Tibial nerve (tissue), 4 donors: ENCODE results near the gene SLC4A1AP. TPM values are rescaled to one million over a fixed set of nuclear protein-coding genes. Genes with fewer than 3 reads are reported as not detected.

ENCODE experiments used
- DNase-seq, 2 donors: peaks; one replicate each; pipeline ENCODE4 v3.0.0-alpha.2; 2019; ENCODE audit warnings: low spot score in 2 of 2
- H3K27ac ChIP-seq, 4 donors: fragments of 200-600 bp; sonication (generic) in 3 of 4; one replicate each; pipeline ENCODE4 v1.5.1; 2017 to 2019; ENCODE audit warnings: mild to moderate bottlenecking in 1 of 4
- H3K27me3 ChIP-seq, 2 donors: fragments of 200-600 bp; sonication (generic) in 1 of 2; one replicate each; pipeline versions ENCODE4 v1.5.1 to v1.6.0; 2017 to 2019
- H3K36me3 ChIP-seq, 3 donors: fragments of 200-600 bp; sonication (generic); one replicate each; pipeline ENCODE4 v1.5.1; 2018 to 2019
- H3K4me1 ChIP-seq, 4 donors: fragments of 200-600 bp; sonication (generic) in 3 of 4; one replicate each; pipeline ENCODE4 v1.5.1; 2017 to 2019
- H3K4me3 ChIP-seq, 4 donors: fragments of 200-600 bp; sonication (generic) in 3 of 4; one replicate each; pipeline ENCODE4 v1.5.1; 2017 to 2019; ENCODE audit warnings: mild to moderate bottlenecking in 1 of 4, moderate library complexity in 1 of 4
- H3K9me3 ChIP-seq, 4 donors: fragments of 200-600 bp; sonication (generic) in 3 of 4; one replicate each; pipeline ENCODE4 v1.5.1; 2017 to 2019
- CTCF ChIP-seq, 5 experiments: fragments of 200-600 bp in 3 of 5; fragments of 450-650 bp in 2 of 5; sonication (generic) in 3 of 5; IDR thresholded peaks; one replicate each; pipeline ENCODE4 v1.5.1; 2016 to 2019; ENCODE audit warnings: antibody characterized with exemption in 5 of 5, mild to moderate bottlenecking in 3 of 5, moderate library complexity in 2 of 5
- EP300 ChIP-seq, 2 donors: sonication (generic); formaldehyde crosslinking; IDR thresholded peaks; one replicate each; pipeline ENCODE4 v1.6.1; 2017; ENCODE audit warnings: antibody characterized with exemption in 2 of 2, mild to moderate bottlenecking in 1 of 2
- POLR2A ChIP-seq, 2 donors: fragments of 450-650 bp; IDR thresholded peaks; one replicate each; pipeline ENCODE4 v1.6.1; 2017; ENCODE audit warnings: antibody characterized with exemption in 2 of 2, mild to moderate bottlenecking in 2 of 2, moderate library complexity in 2 of 2
- WGBS, 2 donors: methylation state at CpG; one replicate each; pipeline ENCODE4 v1.1.5; 2018; 5-methylcytosine and 5-hydroxymethylcytosine counted together
- total RNA-seq, 4 donors: library from RNA; depleted of rRNA; stranded (reverse); fragments of >200 nt; gene quantifications; one replicate each; pipeline ENCODE4 v1.1.0, GENCODE V29; 2016

SLC4A1AP gene
- total RNA-seq, 4 donors from 2014 or later, result 22.9 to 31.2 (median 28.6) TPM

GRCh38 chr2:27651056-27651455 lies 12.6 kb upstream of the SLC4A1AP start:
- no peaks in the 10 kb centered on the region for H3K27me3 ChIP-seq
- no peak overlapping the region for H3K27ac ChIP-seq
- H3K9me3 ChIP-seq, result no peaks in the 10 kb centered on the region
- no peaks in the 10 kb centered on the region for H3K4me1 ChIP-seq
- no peak for TF ChIP-seq POLR2A (IDR thresholded peaks at IDR 0.05)
- no peak for TF ChIP-seq CTCF (IDR thresholded peaks at IDR 0.05)
- no peak for TF ChIP-seq EP300 (IDR thresholded peaks at IDR 0.05)
- peaks cover 0 to 100% (median 21%) of the 10 kb centered on the region in 3 donors for H3K36me3 ChIP-seq
- WGBS, 2 donors, result 74 to 79% methylated on average over 4 of the region's 4 CpGs
- H3K4me3 ChIP-seq, result no peak overlapping the region
- DNase-seq, result no peak

DNA sequence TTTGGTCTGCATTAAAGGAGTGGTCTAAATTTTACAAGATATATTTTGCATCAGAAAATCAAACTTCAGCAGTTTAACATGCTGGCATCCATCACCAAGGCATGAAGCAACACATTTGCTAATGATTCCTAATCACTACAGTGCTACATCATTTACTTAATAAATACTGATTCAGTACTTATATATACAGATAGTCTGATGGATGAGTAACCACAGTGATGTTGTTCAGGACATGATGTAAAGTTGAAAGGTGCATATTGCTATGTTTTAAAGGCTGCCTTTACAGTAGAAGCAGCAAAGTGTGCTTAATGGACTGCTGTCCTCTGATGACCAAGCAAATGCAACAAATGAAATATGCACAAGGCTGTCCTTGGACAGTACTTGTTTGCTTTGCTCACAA lies 11.3 kb upstream of the SLC4A1AP start:
- DNase-seq, result no peak
- Histone ChIP-seq H3K27ac (no peak overlapping the region), H3K9me3 (no peaks in the 10 kb centered on the region), H3K36me3 (peaks cover 0 to 100% (median 21%) of the 10 kb centered on the region in 3 donors), H3K27me3 (no peaks in the 10 kb centered on the region), H3K4me1 (no peaks in the 10 kb centered on the region), H3K4me3 (no peak overlapping the region)
- TF ChIP-seq EP300 (IDR thresholded peaks at IDR 0.05) (no peak), CTCF (IDR thresholded peaks at IDR 0.05) (no peak), POLR2A (IDR thresholded peaks at IDR 0.05) (no peak)

GRCh38 chr2:27652790-27653189 lies 10.9 kb upstream of the SLC4A1AP start:
- H3K27ac ChIP-seq, result no peak overlapping the region
- H3K27me3 ChIP-seq, result no peaks in the 10 kb centered on the region
- no peak for DNase-seq
- no peak overlapping the region for H3K4me3 ChIP-seq
- TF ChIP-seq CTCF (IDR thresholded peaks at IDR 0.05) (no peak), POLR2A (IDR thresholded peaks at IDR 0.05) (no peak), EP300 (IDR thresholded peaks at IDR 0.05) (no peak)
- H3K36me3 ChIP-seq, result peaks cover 0 to 100% (median 19%) of the 10 kb centered on the region in 3 donors
- no peaks in the 10 kb centered on the region for H3K9me3 ChIP-seq
- WGBS, 2 donors, result 72 to 87% methylated on average over 1 of the region's 1 CpG
- no peaks in the 10 kb centered on the region for H3K4me1 ChIP-seq

- H3K27ac ChIP-seq, result no peak overlapping the region
- no peaks in the 10 kb centered on the region for H3K9me3 ChIP-seq
- peaks cover 0 to 100% (median 15%) of the 10 kb centered on the region in 3 donors for H3K36me3 ChIP-seq
- H3K4me3 ChIP-seq, result no peak overlapping the region
- 90 to 93% methylated on average over 2 of the region's 2 CpGs for WGBS, 2 donors
- peaks cover 0 to 3% (median 0%) of the 10 kb centered on the region in 4 donors for H3K4me1 ChIP-seq
- H3K27me3 ChIP-seq, result no peaks in the 10 kb centered on the region
- no peak for TF ChIP-seq POLR2A (IDR thresholded peaks at IDR 0.05)
- no peak for TF ChIP-seq EP300 (IDR thresholded peaks at IDR 0.05)
- TF ChIP-seq CTCF (IDR thresholded peaks at IDR 0.05), result no peak
- DNase-seq, result no peak
Observed at GRCh38 chr2:27653397-27653796, 10.3 kb upstream of the SLC4A1AP start.

DNA sequence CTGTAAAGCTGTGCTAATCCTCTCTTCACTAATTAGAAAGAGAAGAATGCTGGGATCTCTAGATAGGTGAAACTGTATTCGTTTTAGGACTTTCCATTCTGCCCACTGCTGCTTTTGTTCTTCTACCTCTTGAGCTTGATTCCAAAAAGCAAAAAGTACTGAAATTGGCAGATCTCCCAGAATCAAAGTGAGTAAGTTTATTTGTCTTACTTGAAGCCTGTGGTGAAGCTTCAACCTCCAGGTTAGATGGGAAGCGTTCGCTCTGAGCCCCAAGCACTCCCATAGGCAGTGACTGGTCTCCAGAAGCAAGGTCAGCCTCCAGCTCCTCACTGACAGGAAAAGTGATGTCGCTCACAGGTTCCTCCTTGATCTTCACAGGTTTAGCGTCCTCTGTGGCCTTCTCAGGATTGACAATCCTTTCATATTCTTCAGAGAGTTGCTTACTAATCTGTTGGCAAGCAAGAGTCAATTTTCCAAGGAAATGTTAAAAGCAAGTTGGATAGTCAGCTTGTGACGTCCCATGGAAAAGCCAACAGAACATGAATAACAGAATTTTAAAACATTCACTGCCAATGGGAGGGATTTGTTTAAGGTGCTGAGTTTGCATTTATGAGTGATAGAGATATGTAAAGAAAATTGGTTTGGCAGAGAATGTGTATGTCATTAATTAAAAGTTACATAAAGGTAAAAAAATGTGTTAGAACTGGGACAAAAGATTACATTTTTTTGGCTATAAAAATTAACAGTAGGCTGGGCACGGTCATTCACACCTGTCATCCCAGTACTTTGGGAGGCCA lies 8.3 kb upstream of the SLC4A1AP start:
- Histone ChIP-seq H3K27me3 (no peaks in the 10 kb centered on the region), H3K4me1 (peaks cover 0 to 13% (median 1%) of the 10 kb centered on the region in 4 donors), H3K36me3 (peaks cover 0 to 100% (median 19%) of the 10 kb centered on the region in 3 donors), H3K27ac (no peak overlapping the region), H3K4me3 (no peak overlapping the region), H3K9me3 (no peaks in the 10 kb centered on the region)
- TF ChIP-seq POLR2A (IDR thresholded peaks at IDR 0.05), result no peak
- TF ChIP-seq CTCF (IDR thresholded peaks at IDR 0.05), result no peak
- TF ChIP-seq EP300 (IDR thresholded peaks at IDR 0.05), result no peak
- 83 to 87% methylated on average over 7 of the region's 7 CpGs for WGBS, 2 donors
- DNase-seq, result no peak
